Thyroid gland (tissue), 4 donors: ENCODE data around the gene P4HA2.

ENCODE experiments used
- POLR2A ChIP-seq, 2 donors: fragments of 450-650 bp; IDR thresholded peaks; one replicate each; pipeline ENCODE4 v1.6.1; 2017; ENCODE audit warnings: antibody characterized with exemption in 2 of 2, mild to moderate bottlenecking in 2 of 2, moderate library complexity in 1 of 2
- TF ChIP-seq, protein P1 (sequence below), 6 experiments: fragments of 200-600 bp in 3 of 6; fragments of 450-650 bp in 3 of 6; sonication (generic) in 3 of 6; IDR thresholded peaks; one replicate each; pipeline ENCODE4 v1.5.1; 2016 to 2019; ENCODE audit warnings: antibody characterized with exemption in 6 of 6, mild to moderate bottlenecking in 2 of 6, inconsistent platforms in 1 of 6, moderate library complexity in 1 of 6

DNA sequence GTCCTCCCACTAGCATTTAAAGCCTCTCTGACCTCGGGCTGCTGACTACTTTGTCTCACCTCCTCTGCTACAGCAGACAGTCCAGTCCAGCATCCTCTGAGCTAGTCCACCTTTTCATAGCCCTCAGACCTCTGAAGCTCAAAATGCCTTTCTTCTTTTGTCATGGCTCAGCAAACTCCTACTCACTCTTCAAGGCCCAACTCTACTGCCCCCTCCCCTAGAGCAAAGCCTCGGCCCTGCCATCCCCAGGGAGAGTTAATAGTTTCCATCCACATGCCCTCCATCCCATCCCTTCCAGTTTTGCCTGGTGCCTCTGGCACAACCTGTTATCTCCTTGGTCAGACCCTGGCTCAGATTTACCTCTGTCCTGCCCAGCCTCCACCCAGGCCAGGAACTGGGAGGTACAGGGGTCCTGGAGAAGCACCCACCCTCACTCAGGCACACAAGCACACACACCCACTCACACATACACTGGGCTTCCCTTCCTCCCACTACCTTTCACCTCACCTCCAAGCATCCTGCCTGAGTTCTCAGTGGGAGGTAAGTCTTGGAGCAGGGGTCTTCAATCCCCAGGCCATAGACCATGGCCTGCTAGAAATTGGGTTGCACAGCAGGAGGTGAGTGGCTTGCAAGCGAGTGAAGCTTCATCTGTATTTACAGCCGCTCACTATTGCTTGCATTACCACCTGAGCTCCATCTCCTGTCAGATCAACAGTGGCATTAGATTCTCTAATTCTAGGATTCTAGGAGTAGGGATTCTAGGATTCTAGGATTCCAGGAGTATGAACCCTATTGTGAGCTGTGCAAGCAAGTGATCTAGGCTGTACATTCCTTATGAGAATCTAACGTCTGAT, 47.9 kb upstream of the P4HA2 start:
- TF ChIP-seq, protein P1, sequence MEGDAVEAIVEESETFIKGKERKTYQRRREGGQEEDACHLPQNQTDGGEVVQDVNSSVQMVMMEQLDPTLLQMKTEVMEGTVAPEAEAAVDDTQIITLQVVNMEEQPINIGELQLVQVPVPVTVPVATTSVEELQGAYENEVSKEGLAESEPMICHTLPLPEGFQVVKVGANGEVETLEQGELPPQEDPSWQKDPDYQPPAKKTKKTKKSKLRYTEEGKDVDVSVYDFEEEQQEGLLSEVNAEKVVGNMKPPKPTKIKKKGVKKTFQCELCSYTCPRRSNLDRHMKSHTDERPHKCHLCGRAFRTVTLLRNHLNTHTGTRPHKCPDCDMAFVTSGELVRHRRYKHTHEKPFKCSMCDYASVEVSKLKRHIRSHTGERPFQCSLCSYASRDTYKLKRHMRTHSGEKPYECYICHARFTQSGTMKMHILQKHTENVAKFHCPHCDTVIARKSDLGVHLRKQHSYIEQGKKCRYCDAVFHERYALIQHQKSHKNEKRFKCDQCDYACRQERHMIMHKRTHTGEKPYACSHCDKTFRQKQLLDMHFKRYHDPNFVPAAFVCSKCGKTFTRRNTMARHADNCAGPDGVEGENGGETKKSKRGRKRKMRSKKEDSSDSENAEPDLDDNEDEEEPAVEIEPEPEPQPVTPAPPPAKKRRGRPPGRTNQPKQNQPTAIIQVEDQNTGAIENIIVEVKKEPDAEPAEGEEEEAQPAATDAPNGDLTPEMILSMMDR (IDR thresholded peaks at IDR 0.05), result no peak
- TF ChIP-seq POLR2A (IDR thresholded peaks at IDR 0.05), result no peak
